Upper lobe of right lung (tissue), 1 donor: ENCODE measurements around the gene NOC2L. TPM values are rescaled to one million over a fixed set of nuclear protein-coding genes. Genes with fewer than 3 reads are reported as not detected.

Source experiments
- ATAC-seq: fragments of 200-7000 bp; cut with Tn5 transposase; one replicate; pipeline ENCODE4 v1.9.1; 2020; ENCODE audit warnings: mild to moderate bottlenecking, moderate library complexity
- DNase-seq: peaks from one replicate; pipeline ENCODE4 v3.0.0-alpha.2; 2020
- H3K27ac ChIP-seq: fragments of 200-600 bp; one replicate; pipeline ENCODE4 v1.8.0; 2022
- H3K27me3 ChIP-seq: fragments of 200-600 bp; one replicate; pipeline ENCODE4 v1.8.0; 2022; ENCODE audit warnings: mild to moderate bottlenecking
- H3K36me3 ChIP-seq: fragments of 200-600 bp; one replicate; pipeline ENCODE4 v1.8.0; 2022
- H3K4me1 ChIP-seq: fragments of 200-600 bp; one replicate; pipeline ENCODE4 v1.8.0; 2022
- H3K4me3 ChIP-seq: fragments of 200-600 bp; one replicate; pipeline ENCODE4 v1.8.0; 2022; ENCODE audit warnings: mild to moderate bottlenecking
- H3K9me3 ChIP-seq: fragments of 200-600 bp; one replicate; pipeline ENCODE4 v1.8.0; 2022
- CTCF ChIP-seq: fragments of 200-600 bp; IDR thresholded peaks from one replicate; pipeline ENCODE4 v1.8.0; 2022; ENCODE audit warnings: antibody characterized with exemption
- intact Hi-C: fragments of 100-400 bp; cut with DNase I; formaldehyde crosslinking; loops from one replicate; pipeline ENCODE4 v1.11.0; 2022
- total RNA-seq: library from RNA; stranded (reverse); fragmentation: NEBNext Ultra II Directional; extraction: Animal tissue kit (Norgen Biotek cat#: 25700); gene quantifications from one replicate; pipeline ENCODE4 v1.2.1, GENCODE V29; 2021
- donor health status: DM: no; HTN: yes; CAD: no; lungs with severe emphysema.

The NOC2L gene
- total RNA-seq, 1 donor from 2014 or later, result 54.5 TPM

DNA sequence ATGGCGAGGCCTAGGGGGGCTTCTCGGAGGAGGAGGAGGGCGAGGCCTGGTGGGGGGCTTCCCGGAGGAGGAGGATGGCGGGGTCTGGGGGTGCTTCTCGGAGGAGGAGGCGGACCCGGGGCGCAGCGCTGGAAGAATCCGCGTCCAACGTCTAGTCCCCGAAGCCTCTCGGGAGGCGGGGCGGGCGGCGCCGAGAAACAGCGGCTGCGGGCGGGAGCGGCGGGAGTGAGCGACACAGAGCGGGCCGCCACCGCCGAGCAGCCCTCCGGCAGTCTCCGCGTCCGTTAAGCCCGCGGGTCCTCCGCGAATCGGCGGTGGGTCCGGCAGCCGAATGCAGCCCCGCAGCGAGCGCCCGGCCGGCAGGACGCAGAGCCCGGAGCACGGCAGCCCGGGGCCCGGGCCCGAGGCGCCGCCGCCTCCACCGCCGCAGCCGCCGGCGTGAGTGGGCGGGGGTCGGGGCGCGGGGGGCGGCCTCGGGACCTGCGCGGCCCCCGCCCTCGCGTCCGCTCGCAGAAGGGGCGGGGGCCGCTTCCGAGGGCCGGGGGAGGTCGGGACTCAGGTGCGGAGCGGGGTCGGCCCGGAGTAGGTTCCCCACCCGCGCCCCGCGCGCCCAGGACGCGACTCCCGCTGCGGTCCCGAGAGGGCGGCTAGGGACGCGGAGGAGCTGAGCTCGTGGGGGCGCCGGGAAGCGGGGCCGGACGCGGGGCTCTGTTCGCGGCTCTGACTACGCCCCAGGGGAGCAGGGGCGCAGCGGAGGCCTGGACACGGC lies 1.5 kb upstream of the NOC2L start, which contains the start of gene KLHL17:
TSS of gene KLHL17 (plus strand) at position 222 of the 769 bp plus-strand sequence. CDS start at position 332, 110 bp downstream.
- no peak for TF ChIP-seq CTCF
- Histone ChIP-seq H3K9me3 (no peaks in the 10 kb centered on the region), H3K27me3 (no peaks in the 10 kb centered on the region), H3K4me3 (peak within 1 kb of the TSS; percentile 100), H3K27ac (no peak within 1 kb of the TSS), H3K36me3 (peaks cover 13% of the 10 kb centered on the region), H3K4me1 (peaks cover 21% of the 10 kb centered on the region)
- ATAC-seq (peak; percentile 71), DNase-seq (peak; percentile 90)
- intact Hi-C loops, result loop anchor here (10.0 kb wide), 1 partner anchor 56 kb away; no protein-coding TSS in a partner anchor

DNA sequence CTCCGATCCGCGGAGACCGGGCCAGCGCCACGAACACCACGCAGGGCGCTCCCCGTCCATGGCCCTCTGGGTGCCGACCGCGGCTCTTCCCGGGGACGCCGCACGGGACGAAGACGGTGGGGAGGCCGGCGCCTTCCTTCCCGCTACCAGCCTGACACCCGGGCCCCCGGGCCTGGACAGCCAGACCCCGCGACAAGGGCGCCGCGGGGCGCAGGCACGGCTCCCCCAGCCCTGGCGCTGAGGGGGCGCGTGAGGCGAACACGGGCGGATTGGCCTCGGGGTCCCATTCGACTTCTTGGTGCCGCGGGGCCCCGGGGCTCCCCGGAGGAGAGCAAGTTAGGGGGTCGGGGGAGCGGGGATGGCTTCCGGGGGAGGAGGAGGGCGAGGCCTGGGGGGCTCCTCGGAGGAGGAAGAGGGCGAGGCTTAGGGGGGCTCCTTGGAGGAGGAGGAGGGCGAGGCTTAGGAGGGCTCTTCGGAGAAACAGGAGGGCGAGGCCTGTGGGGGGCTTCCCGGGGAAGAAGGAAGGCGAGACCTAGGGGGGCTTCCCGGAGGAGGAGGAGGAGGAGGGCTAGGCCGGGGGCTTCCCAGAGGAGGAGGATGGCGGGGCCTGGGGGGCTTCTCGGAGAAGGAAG lies 791 bp upstream of the NOC2L start:
- TF ChIP-seq CTCF, result no peak
- ATAC-seq (no peak), DNase-seq (no peak)
- Histone ChIP-seq H3K4me3 (peak overlapping the region; percentile 100), H3K36me3 (peaks cover 20% of the 10 kb centered on the region), H3K4me1 (peaks cover 21% of the 10 kb centered on the region), H3K27ac (no peak overlapping the region), H3K9me3 (no peaks in the 10 kb centered on the region), H3K27me3 (no peaks in the 10 kb centered on the region)
- intact Hi-C loops, result loop anchor here (10.0 kb wide), 1 partner anchor 55 kb away; no protein-coding TSS in a partner anchor

- H3K4me1 ChIP-seq, result peaks cover 21% of the 10 kb centered on the region
- H3K27me3 ChIP-seq, result no peaks in the 10 kb centered on the region
- no peak overlapping the region for H3K27ac ChIP-seq
- TF ChIP-seq CTCF, result no peak
- ATAC-seq (no peak), DNase-seq (no peak)
- H3K4me3 ChIP-seq, result no peak overlapping the region
- no peaks in the 10 kb centered on the region for H3K9me3 ChIP-seq
- intact Hi-C loops, result no loop called here
- peaks cover 52% of the 10 kb centered on the region for H3K36me3 ChIP-seq
Observed at GRCh38 chr1:956636-957035, 2.4 kb downstream of the NOC2L start.

DNA sequence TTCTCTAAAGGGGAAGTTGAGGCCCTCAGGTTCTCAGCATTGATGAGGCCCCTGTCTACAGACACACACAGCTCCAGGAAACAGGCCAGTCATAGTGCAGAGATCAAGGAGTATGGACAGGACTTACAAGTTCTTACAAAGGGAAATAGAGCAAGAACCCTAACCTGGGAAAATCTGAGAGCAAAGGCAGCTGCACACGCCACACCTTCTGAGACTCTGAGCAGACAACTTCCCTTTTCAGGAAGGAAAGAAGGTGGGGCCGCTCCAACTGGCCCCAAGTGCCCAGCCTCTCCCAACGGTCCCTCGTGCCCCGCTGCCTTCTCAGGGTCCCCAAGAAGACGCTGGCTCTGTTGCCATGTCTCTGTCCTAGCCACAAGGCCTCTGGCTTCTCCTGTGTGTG lies 3.6 kb downstream of the NOC2L start:
- no peak overlapping the region for H3K27ac ChIP-seq
- no peak for ATAC-seq
- no peaks in the 10 kb centered on the region for H3K9me3 ChIP-seq
- DNase-seq, result no peak
- peaks cover 62% of the 10 kb centered on the region for H3K36me3 ChIP-seq
- no peaks in the 10 kb centered on the region for H3K27me3 ChIP-seq
- H3K4me3 ChIP-seq, result no peak overlapping the region
- H3K4me1 ChIP-seq, result peaks cover 16% of the 10 kb centered on the region
- intact Hi-C loops, result no loop called here
- no peak for TF ChIP-seq CTCF

GRCh38 chr1:954927-955326 lies 4.1 kb downstream of the NOC2L start:
- intact Hi-C loops, result no loop called here
- no peak for TF ChIP-seq CTCF

More at GRCh38 chr1:954927-955326, 4.1 kb downstream of the NOC2L start:
- no peak for ATAC-seq
- H3K27ac ChIP-seq, result no peak overlapping the region
- peaks cover 16% of the 10 kb centered on the region for H3K4me1 ChIP-seq
- no peak for DNase-seq
- no peaks in the 10 kb centered on the region for H3K27me3 ChIP-seq
- H3K4me3 ChIP-seq, result no peak overlapping the region
- peaks cover 66% of the 10 kb centered on the region for H3K36me3 ChIP-seq
- no peaks in the 10 kb centered on the region for H3K9me3 ChIP-seq
